Measurements from ENCODE around the gene SMG7.

The SMG7 gene

DNA sequence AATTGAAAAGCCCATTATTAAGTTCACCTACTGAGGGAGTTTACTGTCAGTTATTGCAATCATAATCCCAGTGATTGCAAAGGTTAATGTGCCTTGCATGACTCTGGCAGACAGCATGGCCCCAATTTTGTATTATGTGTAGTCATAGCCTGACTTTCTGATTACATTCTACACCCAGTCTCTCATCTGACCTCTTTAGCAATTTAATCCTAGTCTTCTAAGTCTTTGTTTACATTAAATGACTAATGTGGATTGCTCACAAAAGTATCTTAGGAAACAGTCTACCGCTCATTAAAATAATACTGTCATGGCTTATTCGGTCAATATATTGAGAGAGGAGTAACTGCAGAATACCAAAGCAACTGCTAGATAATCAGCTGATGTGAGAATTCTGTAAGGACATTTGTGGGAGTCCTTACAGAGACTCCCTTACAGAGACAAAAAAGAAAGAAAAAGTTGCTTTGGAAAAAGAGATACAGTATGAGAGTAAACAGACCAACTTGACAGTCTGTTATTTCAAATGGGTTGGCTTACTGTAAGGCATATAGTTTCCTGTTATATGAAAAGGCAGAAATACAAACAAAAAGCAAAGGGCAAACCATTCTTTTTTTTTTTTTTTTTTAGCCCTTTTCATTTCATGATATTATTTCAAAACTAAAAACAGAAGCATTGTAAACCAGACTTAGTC is 42.8 kb downstream of the SMG7 start:
- DNase-seq, result no peak

- no peak for DNase-seq
Observed at GRCh38 chr1:183516725-183517124, 44.4 kb downstream of the SMG7 start.

DNA sequence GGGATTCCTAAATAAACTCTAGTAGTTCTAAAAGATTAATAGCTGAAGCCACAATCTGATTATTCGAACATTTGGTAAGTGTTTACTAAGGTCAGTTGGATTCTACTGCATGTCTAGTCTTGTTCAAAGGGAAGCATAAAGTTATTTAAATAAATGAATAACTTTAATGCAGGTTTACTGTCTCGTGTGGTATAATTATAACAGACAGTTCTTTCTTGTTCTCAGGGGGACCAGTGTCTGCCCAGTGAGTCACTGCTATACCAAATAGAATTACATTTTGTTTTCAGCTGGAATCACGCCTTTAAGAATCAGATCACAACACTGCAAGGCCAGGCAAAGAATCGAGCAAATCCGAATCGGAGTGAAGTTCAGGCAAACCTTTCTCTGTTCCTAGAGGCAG is 45.1 kb downstream of the SMG7 start:
- DNase-seq, result no peak

DNA sequence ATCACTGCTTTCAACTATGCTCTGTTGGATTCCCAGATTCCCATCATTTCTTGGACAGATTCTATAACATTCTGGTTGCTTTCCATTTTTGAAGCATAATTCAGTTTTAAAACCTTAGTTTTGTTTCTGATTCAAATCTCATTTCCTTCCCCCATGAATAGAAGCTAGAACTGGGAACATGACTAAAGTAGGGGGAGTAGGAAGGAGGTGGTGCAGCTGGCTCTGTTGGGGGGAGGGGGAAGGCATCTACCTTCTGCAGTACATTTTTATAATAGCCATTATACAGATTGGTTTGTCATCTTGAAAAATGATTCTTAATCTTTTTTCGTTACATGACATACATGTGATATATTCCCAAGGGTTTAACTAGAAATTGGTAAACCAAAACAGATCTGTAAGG is 48.1 kb downstream of the SMG7 start:
- no peak for DNase-seq

- no peak for DNase-seq
Observed at GRCh38 chr1:183522104-183522503, 49.8 kb downstream of the SMG7 start.

DNA sequence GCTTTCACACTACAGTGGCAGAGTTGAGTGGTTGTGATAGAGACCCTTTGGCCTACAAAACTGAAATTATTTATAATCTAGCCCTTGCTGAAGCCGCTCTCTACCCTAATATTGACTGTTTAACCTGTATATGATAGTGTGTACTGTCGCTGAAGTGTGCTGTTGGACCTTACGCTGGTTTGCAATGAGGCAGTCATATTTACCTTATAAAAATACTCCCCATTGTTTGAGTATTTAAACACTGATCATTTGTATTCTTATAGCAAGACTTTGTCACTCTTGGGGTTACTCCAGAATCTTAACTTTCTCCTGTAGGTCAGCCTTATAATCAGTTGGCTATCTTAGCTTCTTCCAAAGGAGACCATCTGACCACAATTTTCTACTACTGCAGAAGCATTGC is 56.3 kb downstream of the SMG7 start:
- no peak for DNase-seq

- no peak for DNase-seq
Observed at GRCh38 chr1:183533617-183534174, 61.4 kb downstream of the SMG7 start.

DNA sequence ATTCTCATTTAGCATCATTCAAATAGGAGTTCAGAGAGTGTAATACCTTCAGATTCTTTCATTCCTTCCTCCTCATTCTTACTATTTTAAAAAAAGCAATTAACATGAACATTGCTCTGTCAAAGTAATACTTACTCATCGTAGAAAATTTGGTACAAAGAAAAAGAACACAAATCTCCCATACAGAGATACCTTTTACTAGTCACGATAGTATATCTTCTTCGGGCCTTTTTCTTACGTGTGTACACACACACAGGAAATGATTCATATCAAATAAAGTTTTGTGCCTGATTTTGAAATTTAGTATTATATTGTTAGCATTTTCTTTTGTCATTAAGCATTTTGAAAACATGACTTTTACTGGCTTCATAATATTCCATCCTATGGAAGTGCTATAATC is 65.1 kb downstream of the SMG7 start:
- DNase-seq, result no peak

- DNase-seq, result no peak
Observed at GRCh38 chr1:183543619-183544204, 71.4 kb downstream of the SMG7 start.

GRCh38 chr1:183544598-183545297 is 72.4 kb downstream of the SMG7 start:
- DNase-seq, result no peak

- no peak for DNase-seq
Observed at GRCh38 chr1:183546427-183546826, 74.1 kb downstream of the SMG7 start.

DNA sequence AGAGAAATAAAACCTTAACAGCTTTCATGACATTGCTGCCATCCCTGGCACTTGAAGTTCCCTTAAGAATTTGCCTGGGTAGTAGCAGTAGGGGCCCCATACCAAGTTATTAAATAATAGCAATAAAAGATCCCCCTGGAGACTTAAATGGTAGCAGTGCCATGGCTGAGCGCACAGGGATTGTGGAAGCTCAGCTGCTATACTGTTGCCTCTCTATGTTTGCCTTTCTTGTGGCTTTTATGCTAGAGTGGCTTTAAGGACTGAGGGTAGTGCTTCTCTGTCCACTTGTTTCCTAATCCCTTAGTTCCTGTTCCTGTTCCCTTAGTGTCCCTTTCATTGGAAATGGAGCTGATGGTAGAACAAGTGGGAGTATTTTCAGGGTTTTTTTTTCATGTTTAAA is 75.8 kb downstream of the SMG7 start:
- DNase-seq, result no peak

- no peak for DNase-seq
Observed at GRCh38 chr1:183550915-183551314, 78.6 kb downstream of the SMG7 start.

GRCh38 chr1:183551924-183552323 is 79.6 kb downstream of the SMG7 start:
- no peak for DNase-seq

- DNase-seq, result no peak
Observed at GRCh38 chr1:183552441-183552840, 80.1 kb downstream of the SMG7 start.

GRCh38 chr1:183552891-183553290 is 80.6 kb downstream of the SMG7 start:
- DNase-seq, result no peak

DNA sequence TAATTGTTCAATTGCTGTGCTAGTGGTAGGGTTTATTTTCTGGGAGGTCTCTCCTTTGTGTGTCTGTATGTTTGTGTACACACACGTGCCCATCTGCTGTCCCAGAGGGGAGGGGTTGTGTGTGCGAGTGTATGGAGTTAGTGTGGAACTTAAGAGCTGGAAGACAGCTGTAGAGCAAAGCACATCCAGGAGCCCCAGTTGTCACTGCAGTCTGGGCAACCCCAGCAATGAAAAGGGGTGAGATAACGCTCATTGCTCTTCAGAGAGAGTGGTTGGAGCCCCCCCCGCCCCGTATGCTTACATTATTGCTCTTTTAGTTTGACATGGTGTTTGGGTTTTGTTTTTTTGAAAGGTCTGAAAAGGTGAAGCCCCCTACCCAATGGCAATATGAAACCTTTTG is 81.0 kb downstream of the SMG7 start:
- DNase-seq, result no peak

DNA sequence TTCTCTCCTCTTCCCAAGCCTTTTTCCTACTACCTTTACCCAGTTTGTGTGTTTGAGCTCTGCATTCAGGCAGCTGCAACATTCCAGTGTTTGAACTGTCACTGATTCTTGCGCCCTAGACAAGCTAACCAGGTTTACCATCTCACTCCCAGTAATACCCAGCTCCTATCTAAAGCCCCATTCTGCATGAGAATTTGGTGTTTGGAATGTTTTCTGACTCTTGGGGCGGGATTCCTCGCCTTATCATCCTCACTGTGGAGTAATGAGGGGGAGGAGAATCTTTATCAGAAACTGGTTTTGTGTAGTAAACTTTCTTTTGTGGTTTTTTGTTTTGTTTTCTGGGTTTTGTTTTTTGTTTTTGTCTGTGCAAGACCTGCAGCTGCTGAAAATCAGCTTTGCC is 81.5 kb downstream of the SMG7 start:
- no peak for DNase-seq

GRCh38 chr1:183554577-183554976 is 82.3 kb downstream of the SMG7 start:
- DNase-seq, result no peak

GRCh38 chr1:183559061-183559460 is 86.8 kb downstream of the SMG7 start:
- no peak for DNase-seq

DNA sequence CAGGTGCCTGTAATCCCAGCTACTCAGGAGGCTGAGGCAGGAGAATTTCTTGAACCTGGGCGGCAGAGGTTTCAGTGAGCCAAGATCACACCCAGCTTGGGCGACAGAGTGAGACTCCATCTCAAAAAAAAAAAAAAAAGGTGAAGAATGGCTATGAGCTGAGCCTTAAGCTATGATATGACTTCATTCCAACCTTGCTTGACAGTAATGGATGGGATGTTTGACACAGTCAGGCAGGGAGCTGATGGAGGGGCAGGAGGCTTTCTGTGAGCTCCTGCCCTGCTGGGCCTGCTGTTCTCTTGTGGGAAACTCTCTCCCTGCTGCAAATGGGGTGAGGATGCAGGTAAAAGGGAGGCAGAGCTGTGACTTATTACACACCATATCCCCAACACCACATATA is 90.4 kb downstream of the SMG7 start:
- no peak for DNase-seq

DNA sequence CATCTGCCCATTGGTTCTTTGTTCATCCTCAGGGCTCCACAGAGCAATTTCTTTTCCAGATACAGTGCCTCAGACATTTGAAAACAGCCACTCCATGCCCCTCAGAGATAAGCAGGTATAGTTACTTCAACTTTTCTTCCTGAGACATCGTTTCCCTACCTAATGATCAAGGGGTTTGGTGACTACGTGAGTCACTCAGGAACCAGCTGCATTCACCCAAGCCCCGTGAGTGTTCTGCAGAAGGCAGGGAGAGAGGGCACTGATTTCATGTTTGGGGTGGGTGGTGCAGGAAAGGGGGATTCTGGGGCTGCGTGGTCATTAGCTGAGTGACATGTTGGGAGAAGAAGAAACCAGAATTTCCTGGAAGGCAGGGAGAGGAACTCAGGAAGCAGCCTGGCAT is 93.0 kb downstream of the SMG7 start:
- no peak for DNase-seq

GRCh38 chr1:183566026-183566425 is 93.7 kb downstream of the SMG7 start:
- DNase-seq, result no peak

DNA sequence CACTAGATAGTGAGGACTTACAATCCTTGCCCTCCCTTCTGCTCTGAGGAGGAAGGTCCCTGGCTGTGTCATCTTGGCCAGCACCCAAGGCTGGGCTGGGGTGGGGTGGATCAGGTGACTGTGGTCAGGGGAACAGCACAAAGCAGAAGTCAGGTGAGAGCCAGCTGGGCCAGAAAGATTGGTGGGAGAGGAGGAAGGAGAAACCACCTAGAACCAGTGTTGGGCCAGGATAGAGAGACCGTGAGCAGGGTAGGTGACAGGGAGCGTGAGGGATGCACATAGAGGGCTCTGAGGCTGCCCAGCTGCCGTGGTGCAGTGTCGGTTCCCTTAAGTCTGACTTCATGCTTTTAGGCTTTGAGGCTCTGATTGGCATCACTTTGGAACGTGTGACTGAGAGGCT is 95.3 kb downstream of the SMG7 start:
- DNase-seq, result no peak
